HG03045 (cell line): ENCODE data around the gene CACNB1.

Experiments used
- ATAC-seq: cut with Tn5 transposase; IDR thresholded peaks from one replicate; pipeline ENCODE4 v1.9.1; 2021; ENCODE audit warnings: mild to moderate bottlenecking, moderate library complexity; ENCODE audit not compliant: unreplicated experiment

CACNB1 gene

DNA sequence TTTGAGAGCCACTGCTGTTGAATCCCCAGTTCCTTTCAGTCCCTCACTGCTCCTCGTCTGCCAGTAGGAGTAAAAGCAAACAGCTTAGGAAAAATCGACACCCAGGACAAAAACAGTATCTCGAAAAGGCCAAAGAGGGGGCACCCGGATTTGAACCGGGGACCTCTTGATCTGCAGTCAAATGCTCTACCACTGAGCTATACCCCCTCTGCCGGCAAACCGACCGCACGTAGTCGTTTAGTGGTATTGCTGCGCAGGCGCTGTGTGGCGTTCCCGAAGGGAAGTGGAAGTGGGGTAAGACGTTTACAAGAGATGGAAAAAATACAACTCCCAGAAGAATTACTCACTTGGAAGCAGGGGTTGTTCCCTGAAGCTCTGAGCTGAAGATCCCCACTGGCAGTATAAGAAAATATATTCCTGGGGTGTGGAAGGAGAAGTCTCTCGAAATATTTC lies 43.8 kb downstream of the CACNB1 start:
- peak; percentile 40 for ATAC-seq

DNA sequence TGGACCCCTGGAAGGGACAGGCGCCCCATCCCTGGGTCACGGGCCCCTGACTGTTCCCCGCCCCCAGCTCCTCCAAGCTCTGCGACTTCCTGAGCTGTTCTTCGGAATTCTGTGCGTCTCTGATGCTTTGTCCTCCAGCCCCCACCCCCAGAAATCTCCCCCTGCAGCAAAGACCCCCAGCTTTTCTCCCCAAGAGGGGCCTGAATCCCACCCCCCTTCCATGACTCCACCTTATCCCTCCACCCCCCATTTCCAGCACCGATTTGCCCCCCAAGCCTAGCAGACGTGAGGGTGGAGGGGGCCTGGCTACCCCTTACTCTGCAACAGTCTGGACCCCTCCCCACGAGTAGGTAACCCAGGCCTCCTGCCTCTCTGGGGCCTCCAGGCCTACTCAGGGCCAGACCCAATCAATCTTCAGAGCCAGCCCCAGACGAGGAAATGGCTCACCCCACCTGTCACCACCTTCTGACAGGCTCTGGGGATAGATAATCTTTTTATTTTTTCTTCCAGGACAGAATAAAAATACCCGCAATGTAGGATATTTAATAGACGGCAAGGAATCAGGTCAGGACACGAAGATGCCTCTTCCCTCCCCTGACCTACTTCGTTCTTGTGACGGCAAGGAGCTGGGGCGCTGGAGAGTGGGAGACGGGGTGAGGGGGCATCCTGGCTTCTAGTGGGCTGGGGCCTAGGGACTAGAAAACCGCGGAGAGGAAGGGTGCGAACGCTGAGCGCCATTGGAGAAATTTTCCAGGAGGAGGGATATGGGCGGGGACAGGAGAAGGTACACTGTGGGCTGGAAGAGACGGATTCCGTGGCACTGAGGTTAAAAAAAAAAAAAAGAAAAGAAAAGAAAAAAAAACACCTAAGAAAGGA lies 45.3 kb downstream of the CACNB1 start:
- no peak for ATAC-seq

DNA sequence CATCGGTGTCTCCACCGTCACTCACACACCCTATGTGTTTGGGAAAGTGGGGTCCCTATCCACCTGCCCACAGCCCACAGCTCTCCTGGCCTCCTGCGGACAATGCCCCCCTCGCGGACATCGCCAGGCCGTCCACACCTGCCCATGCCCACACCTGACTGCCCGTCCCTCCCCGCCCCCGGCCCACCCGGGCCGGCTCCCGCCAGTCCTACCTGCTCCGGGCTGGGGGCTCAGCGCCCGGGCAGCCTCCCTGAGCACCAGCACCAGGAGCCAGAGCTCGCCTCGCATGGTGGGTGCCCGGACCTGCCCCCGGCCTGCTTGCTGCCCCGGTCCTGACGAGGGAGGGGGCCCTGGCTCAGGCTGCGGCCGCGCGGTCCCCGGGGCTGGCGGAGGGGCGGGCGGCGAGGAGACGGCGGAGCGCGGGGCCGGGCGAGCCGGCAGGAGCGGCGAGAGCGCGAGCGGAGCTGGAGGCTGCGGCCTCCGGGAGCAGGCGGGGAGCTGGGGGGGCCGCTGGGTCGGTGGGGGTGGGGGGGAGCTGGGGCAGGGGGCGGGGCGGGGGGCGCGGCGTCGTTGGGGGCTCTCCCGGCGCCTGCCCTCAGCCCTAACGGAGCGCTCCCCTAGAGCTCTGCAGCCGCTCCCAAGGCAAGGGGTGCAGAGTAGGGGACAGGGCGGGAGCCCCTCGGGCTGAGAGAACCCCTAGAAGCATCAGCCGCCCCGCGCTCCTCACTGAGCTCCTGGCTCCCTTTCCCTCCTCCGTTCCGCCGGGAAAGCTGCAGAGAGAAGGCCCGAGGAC lies 46.1 kb downstream of the CACNB1 start, which contains the start of gene PLXDC1:
TSS of gene PLXDC1 (minus strand) at position 488 of the 793 bp plus-strand sequence. CDS start at position 288, 200 bp downstream.
- no peak for ATAC-seq

DNA sequence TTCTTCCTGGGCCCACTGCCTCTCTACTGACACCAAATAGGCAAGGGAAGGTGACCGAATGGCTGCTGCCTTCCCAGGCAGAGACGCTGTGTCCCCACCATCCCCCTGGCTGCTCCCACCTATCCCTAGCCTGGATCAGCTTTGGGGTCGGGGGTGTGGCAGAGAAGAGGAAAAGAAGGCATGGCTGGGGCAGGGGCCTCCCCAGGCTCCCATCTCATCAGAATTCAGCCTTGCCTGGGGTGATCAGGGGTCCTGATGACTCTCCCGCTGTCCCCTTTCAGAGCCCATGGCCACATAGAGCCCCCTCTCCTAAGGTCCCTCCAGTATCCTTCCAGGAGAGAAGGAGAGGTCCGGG lies 46.7 kb downstream of the CACNB1 start:
- no peak for ATAC-seq

DNA sequence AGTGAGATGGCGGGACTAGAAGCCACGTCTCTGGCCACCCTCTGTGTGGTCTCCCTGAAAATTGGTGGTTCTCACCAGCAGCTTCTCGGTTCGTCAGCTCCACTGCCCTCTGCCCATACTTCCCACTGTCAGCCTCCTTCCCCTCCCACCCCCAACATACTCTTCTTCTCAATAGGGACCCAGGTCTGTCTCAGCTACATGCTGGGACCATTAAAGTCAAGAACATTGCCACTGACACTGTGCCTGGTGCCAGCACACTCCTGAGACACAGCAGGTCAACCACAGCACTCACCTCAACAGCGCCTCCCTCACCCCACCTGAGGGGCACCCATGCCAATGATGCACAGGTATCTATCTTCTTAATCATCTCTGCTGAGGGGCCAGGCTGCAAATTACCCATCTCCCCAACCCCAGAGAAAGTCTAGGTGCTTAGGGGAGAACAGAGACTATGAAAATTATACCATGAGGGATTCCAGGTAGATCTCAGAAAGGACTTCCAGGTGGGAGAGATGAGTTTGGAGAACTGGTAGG lies 47.3 kb downstream of the CACNB1 start:
- no peak for ATAC-seq

DNA sequence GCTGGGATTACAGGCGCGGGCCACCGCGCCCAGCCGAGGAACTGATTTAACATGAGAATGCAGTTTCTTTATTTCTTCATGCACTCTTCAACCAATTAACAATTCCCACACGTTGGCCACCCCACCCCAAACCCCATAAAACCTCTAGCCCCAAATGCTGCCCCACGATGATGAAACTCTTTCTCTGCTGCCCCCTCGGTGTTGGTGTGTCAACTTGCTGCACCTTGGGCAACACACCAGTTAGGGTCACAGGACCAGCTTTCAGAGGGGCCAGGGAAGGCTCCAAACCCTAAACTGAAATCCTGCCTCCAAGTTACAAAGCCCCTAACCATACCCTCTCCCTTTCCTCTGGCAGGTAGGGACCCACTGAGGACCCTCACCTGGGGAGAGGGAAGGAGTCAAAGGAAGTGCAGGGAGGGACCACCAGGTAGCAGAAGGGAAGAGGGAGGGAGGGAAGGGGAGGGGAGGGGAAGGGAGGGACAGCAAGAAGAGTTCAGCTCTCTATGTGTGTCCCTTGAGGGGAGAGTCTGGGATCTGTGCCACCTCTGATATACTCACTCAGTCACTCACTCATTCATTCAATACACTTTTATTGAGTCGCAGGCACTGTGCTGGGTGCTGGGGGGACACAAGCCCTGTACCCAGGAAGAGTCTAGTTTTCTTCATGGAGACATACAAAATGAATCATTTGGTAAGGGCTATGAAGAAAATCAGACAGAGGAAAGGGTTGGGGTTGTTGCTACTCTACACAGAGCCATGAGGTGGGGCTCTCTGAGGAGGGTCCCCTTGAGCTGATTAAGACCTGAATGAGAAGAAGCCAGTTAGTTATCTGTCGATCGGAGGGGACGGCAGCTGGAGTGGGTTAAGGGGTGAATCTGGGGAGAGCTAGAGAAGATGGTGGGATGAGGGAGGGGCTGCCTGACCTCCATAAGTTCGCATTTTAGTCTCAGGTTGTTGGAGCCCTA lies 50.0 kb downstream of the CACNB1 start:
- no peak for ATAC-seq

DNA sequence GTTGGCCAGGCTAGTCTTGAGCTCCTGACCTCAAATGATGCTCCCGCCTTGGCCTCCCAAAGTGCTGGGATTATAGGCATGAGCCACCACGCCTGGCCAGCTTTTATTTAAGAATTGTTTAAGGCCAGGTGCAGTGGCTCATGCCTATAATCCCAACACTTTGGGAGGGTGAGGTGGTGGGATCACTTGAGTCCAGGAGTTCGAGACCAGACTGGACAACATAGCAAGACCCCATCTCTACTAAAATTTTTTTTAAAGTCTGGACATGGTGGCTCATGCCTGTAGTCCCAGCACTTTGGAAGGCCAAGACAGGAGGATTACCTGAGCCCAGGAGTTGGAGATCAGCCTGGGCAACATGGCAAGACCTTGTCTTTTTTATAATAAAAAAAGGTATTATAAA lies 51.2 kb downstream of the CACNB1 start:
- no peak for ATAC-seq

DNA sequence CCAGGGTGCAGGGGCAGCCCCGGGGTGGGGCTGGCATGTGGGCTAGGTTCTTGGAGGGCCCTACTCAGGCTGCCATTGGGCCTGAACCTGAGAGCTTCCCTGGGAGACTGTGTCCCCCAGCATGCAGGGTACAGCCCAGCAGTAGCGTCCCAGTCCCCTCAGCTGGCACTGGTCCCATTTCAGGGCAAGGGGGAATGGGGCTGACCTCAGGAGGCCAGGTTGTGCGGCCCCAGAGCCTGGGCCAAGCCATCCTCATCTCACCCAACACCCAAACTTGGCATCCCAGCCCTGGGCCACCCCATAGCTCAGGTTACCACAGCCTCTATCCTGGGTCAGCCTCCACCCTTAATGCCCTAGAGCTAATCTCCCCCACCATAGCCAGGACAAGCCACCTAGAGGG lies 52.3 kb downstream of the CACNB1 start:
- ATAC-seq: no peak

DNA sequence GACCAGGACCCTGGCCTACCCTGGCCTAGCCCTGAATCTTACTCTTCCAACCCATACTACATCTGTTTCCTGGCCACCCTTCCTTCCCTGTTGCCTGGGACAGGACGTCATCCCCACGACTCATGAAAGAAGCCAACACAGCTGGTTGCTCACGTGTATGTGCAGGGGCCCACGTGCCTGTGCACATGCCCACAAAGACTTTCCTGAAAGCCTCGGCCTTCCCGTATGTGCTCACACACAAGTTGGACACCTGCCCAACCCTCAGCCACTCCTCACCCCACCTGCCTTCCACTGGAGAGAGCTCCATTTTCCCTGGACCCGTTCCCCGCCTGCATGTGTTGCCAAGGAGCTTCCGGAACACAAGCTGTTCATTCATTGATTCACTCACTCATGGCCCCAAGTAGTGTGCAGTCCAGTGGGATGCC lies 53.0 kb downstream of the CACNB1 start:
- no peak for ATAC-seq

DNA sequence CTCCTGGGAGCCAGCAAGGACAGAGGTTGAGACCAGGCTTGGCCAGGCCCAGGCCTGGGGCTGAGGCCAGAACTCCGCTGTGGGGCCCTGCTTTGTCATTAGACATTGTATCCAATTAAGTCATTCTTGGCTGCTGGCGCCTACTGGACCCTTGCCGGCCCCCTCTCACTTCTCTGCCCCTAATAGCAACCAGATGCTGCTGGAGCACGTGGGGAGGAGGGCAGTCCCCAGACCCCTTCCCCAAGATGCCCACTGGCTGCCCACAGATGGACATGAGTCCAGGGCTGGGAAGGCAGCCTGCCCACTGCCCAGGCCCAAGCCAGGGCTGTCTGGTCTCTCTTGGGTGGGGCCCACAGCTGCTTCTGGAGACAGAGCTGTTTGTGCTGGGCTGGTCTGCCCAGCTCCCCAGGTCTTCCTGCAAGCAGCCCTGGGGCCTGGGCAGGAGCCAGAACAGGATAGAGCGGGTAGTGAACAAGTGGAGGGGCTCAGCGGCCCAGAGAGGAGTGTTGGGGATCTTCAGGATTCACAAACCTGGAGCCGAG lies 53.8 kb downstream of the CACNB1 start:
- no peak for ATAC-seq

DNA sequence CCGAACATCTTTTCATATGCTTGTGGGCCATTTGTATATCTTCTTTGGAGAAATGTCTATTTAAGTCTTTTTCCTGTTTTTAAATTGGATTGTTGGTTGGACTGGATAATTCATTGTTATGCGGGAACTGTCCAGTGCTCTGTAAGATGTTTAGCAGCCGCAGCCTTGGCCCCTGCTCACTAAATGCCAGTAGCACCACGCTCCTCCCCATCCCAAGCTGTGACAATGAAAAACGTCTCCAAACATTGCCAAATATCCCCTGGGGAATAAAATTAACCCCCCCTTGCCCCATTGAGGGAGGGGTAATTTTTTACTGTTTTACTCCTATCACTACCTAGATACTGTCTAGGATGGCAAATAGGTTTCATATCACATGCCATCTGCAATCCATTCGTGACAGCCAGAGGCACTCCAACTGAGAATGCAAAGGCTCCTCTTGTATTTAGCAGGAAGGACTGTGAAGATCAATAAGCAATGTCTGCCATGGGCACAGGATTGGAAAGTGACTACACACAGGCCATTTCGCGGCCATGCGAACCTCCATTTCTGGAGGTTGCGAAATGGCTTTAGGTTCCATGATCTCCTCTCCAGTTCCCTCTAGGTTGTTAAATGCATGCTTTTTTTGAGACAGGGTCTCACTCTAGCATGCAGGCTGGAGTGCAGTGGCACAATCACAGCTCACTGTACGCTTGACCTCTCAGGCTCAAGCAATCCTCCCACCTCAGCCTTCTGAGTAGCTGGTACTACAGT lies 55.4 kb downstream of the CACNB1 start:
- no peak for ATAC-seq

DNA sequence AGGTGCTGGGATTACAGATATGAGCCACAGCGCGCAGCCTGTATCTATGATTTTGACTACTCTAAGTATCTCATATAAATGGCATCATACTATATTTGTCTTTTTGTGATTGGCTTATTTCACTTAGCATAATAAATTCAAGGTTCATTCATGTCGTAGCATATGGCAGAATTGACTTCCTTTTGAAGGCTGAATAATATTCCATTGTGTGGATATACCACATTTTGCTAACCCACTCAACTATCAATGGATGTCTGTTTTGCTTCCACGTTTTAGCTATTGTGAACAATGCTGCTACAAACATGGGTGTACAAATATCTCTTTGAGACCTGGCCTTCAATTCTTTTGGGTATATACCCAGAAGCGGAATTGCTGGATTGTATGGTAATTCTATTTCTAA lies 56.2 kb downstream of the CACNB1 start:
- no peak for ATAC-seq

DNA sequence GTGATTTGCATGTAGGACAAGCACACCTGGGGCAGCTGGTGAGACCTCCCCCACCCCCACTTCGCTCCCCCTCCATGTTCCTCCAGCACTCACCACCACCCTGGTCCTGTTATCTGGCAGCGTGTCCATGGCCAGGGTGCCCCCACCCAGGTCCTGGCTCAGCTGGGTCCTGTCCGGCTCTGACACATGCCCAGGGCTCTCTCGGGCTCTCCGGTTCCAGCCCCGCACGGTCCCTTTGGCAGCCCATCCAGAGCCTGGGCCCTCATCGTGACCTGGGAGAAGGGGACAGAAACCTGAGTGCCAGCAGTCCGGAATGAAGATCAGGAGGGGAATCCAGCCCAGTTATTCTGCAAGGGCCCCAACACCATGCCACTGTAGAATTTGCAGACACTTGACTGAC lies 57.9 kb downstream of the CACNB1 start:
- no peak for ATAC-seq

DNA sequence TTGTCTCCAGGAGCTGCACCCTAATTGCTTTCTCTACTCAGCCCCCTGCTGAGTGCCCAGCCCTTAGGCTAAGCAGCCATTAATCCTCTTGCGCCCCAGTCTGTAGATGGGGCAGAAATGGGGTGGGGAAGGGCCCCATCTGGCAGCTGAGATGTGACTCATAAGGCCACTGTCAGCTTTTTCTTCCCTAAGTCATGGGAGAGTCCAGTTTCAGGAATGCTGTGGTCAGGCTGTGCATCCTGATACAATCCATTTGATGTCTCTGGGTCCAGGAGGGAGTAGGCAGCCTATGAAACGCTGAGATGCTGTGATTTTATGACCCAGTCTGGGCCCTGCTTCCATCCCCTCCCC lies 58.3 kb downstream of the CACNB1 start:
- ATAC-seq: no peak

DNA sequence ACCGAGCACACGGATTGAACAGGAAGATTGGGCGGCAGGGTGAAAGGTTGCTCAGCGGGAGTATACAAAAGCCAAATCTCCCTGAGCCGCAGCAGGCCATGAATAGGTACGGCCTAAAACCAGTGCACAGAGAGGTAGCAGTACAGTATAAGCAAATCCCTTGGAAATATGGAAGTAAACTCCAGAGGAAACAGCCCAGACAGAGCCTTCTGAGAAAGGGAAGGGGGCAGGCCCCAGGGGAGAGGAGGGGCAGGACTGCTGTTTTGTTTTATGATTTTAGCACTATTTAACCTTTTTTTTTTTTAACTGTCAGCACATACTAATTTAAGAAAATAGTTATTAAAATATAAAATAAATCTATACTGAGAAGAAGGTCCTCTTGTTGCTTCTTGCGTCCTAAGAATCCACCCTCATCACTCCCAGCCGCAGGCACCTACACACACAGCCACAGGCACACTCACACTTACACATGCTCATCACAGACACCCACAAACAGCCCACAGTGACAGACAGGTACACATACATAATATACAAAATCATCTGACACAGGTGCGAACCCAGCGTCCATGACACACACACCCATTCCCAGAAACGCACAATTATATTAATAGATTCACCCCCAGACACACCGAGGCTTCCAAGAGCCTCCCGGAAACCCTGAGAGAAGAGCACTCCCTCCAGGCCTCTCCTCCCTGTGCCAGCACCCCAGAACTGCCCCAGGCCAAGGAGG lies 58.9 kb downstream of the CACNB1 start:
- ATAC-seq: no peak

DNA sequence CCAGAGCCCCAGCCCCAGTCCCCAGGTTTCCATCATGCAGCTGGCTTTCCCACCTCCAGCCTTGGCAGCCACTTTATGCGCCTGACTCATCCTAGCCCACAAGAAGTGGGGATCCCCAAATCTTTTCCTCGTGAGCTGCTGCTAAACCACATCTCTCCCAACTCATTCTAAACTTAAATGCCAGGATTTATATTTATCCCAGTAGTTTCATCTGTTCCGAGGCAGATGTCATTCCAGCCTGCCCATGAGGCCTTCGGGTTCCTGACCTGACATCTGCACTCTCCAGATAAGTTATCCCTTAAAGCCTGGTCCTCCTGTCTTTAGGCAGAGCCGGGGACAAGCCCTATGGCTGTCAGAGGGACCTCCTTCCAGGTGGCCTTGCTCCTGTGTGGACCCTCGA lies 62.6 kb downstream of the CACNB1 start:
- no peak for ATAC-seq

DNA sequence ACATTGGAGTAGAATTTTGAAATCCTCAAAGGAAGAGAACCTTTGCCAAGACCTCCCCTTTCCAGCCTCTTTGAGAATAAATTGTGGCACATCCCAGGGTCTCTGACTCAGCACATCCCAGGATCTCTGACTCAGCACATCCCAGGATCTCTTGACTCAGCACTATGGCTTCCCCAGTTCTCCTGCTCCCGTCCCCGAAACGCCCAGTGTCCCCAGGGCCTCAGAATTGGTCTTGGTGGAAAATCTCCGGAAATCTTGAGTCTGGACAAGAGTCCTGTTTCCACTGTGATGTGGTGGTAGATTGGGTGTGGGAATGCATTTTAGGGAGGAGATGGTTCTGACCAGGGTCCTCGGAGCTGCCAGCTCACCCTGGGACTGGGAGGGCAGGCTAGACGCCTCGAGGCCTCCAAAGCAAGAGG lies 65.3 kb downstream of the CACNB1 start:
- no peak for ATAC-seq

DNA sequence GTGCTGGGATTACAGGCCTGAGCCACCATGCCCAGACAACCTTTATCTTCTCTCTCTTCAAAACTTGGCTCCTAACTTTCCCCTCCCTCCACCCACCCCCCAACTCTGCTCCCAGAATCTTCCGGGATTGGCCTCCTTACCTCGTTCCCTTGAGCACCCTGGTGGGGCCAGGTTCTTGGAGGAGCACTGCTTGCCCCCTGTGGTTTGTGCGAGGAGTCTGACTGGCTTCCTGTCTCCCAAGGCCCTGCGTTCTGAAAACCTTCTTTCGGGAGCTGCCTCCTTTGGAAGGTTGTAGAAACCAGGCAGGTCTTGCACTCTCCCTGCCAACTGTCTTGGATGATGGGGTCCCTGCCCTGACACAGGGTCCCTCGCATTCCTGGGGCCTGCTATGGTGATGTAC lies 65.9 kb downstream of the CACNB1 start:
- ATAC-seq: no peak

DNA sequence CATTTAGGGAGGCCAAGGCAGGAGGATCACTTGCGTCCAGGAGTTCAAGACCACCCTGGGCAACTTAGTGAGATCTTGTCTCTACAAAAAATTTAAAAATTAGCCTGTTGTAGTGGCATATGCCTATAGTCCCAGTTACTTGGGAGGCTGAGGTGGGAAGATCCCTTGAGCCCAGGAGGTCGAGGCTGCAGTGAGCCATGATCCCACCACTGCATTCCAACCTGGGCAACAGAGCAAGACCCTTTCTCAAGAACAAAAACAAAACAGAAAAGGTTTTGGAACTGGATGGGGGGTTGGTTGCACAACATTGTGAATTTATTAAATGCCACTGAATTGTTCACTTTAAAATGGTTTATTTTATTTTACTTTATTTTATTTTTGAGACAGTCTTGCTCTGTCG lies 67.3 kb downstream of the CACNB1 start:
- no peak for ATAC-seq
